ENCODE results near the gene GRIP2.

Gene GRIP2

GRCh38 chr3:14554715-14555114, 14.6 kb upstream of the GRIP2 start:
- Histone ChIP-seq H3K79me1 (replicated peaks; ENCODE audit: low read length, poor library complexity, severe bottlenecking) (no peaks in the 10 kb centered on the region), H3K4me3 (ENCODE audit: insufficient read depth in 1 of 2, low read depth in 1 of 2, low read length in 2 of 2) (no peak overlapping the region), H2BK5ac (ENCODE audit: low read depth, low read length, poor library complexity, severe bottlenecking) (no peak overlapping the region), H2BK12ac (ENCODE audit: low read length in 2 of 2) (no peak overlapping the region), H3K4ac (ENCODE audit: low read depth in 1 of 2, low read length in 2 of 2) (no peak overlapping the region), H3K27me3 (ENCODE audit: control insufficient read depth in 1 of 2, insufficient read depth in 1 of 2, low read length in 2 of 2) (peaks cover 73 to 83% of the 10 kb centered on the region in 2 experiments), H3K4me1 (ENCODE audit: control insufficient read depth, insufficient read depth, low read depth, low read length) (peaks cover 11% of the 10 kb centered on the region), H3K14ac (ENCODE audit: low read length in 2 of 2) (no peak overlapping the region), H2BK15ac (ENCODE audit: low read depth, poor library complexity, severe bottlenecking) (no peak overlapping the region), H2BK120ac (ENCODE audit: low read depth, low read length) (no peak overlapping the region), H3K36me3 (ENCODE audit: control insufficient read depth in 1 of 2, insufficient read depth in 2 of 2, low read depth in 1 of 2, low read length in 2 of 2) (no peaks in the 10 kb centered on the region), H3K4me2 (ENCODE audit: low read length, poor library complexity, severe bottlenecking) (no peak overlapping the region), H3K27ac (ENCODE audit: low read length, poor library complexity, severe bottlenecking) (no peak overlapping the region), H3K9me3 (ENCODE audit: control insufficient read depth, low read length) (no peaks in the 10 kb centered on the region), H4K91ac (ENCODE audit: low read length) (no peak overlapping the region), H4K8ac (ENCODE audit: low read length) (no peak overlapping the region), H3K23ac (ENCODE audit: low read length in 2 of 2) (no peak overlapping the region), H2AFZ (ENCODE audit: low read depth, low read length) (no peak overlapping the region), H2AK5ac (ENCODE audit: low read length, severe bottlenecking) (no peak overlapping the region), H3K18ac (ENCODE audit: low read depth in 1 of 2, low read length in 2 of 2) (no peak overlapping the region), H3K9ac (ENCODE audit: low read length) (no peak overlapping the region)
- DNase-seq, result no peak
- 80% methylated on average over 3 of the region's 3 CpGs for WGBS

- no peak overlapping the region for H2BK15ac ChIP-seq (ENCODE audit: low read depth, poor library complexity, severe bottlenecking)
- no peak for DNase-seq
- no peak overlapping the region for H2AK5ac ChIP-seq (ENCODE audit: low read length, severe bottlenecking)
- H3K18ac ChIP-seq (ENCODE audit: low read depth in 1 of 2, low read length in 2 of 2), result no peak overlapping the region
- H2AFZ ChIP-seq (ENCODE audit: low read depth, low read length), result no peak overlapping the region
- no peaks in the 10 kb centered on the region for H3K36me3 ChIP-seq (ENCODE audit: control insufficient read depth in 1 of 2, insufficient read depth in 2 of 2, low read depth in 1 of 2, low read length in 2 of 2)
- H3K4me1 ChIP-seq (ENCODE audit: control insufficient read depth, insufficient read depth, low read depth, low read length), result peaks cover 11% of the 10 kb centered on the region
- H4K8ac ChIP-seq (ENCODE audit: low read length), result no peak overlapping the region
- no peak overlapping the region for H3K14ac ChIP-seq (ENCODE audit: low read length in 2 of 2)
- no peak overlapping the region for H3K27ac ChIP-seq (ENCODE audit: low read length, poor library complexity, severe bottlenecking)
- H3K9me3 ChIP-seq (ENCODE audit: control insufficient read depth, low read length), result no peaks in the 10 kb centered on the region
- peaks cover 69 to 86% of the 10 kb centered on the region in 2 experiments for H3K27me3 ChIP-seq (ENCODE audit: control insufficient read depth in 1 of 2, insufficient read depth in 1 of 2, low read length in 2 of 2)
- no peaks in the 10 kb centered on the region for H3K79me1 ChIP-seq (replicated peaks; ENCODE audit: low read length, poor library complexity, severe bottlenecking)
- H4K91ac ChIP-seq (ENCODE audit: low read length), result no peak overlapping the region
- H3K4ac ChIP-seq (ENCODE audit: low read depth in 1 of 2, low read length in 2 of 2), result no peak overlapping the region
- no peak overlapping the region for H3K23ac ChIP-seq (ENCODE audit: low read length in 2 of 2)
- H2BK12ac ChIP-seq (ENCODE audit: low read length in 2 of 2), result no peak overlapping the region
- no peak overlapping the region for H3K9ac ChIP-seq (ENCODE audit: low read length)
- H3K4me3 ChIP-seq (ENCODE audit: insufficient read depth in 1 of 2, low read depth in 1 of 2, low read length in 2 of 2), result no peak overlapping the region
- H3K4me2 ChIP-seq (ENCODE audit: low read length, poor library complexity, severe bottlenecking), result no peak overlapping the region
- WGBS, result 89% methylated on average over 5 of the region's 5 CpGs
- no peak overlapping the region for H2BK120ac ChIP-seq (ENCODE audit: low read depth, low read length)
- H2BK5ac ChIP-seq (ENCODE audit: low read depth, low read length, poor library complexity, severe bottlenecking), result no peak overlapping the region
Observed at GRCh38 chr3:14553871-14554270, 13.7 kb upstream of the GRIP2 start.

GRCh38 chr3:14552717-14553116, 12.6 kb upstream of the GRIP2 start:
- no peaks in the 10 kb centered on the region for H3K36me3 ChIP-seq (ENCODE audit: control insufficient read depth in 1 of 2, insufficient read depth in 2 of 2, low read depth in 1 of 2, low read length in 2 of 2)
- H3K4me1 ChIP-seq (ENCODE audit: control insufficient read depth, insufficient read depth, low read depth, low read length), result peaks cover 17% of the 10 kb centered on the region
- H2BK15ac ChIP-seq (ENCODE audit: low read depth, poor library complexity, severe bottlenecking), result no peak overlapping the region
- no peak overlapping the region for H4K8ac ChIP-seq (ENCODE audit: low read length)
- no peak overlapping the region for H4K91ac ChIP-seq (ENCODE audit: low read length)
- WGBS, result 87% methylated on average over 4 of the region's 4 CpGs
- no peaks in the 10 kb centered on the region for H3K79me1 ChIP-seq (replicated peaks; ENCODE audit: low read length, poor library complexity, severe bottlenecking)
- no peak overlapping the region for H3K4me2 ChIP-seq (ENCODE audit: low read length, poor library complexity, severe bottlenecking)
- H3K23ac ChIP-seq (ENCODE audit: low read length in 2 of 2), result no peak overlapping the region
- no peaks in the 10 kb centered on the region for H3K9me3 ChIP-seq (ENCODE audit: control insufficient read depth, low read length)
- DNase-seq, result no peak
- no peak overlapping the region for H2AFZ ChIP-seq (ENCODE audit: low read depth, low read length)
- peaks cover 63 to 92% of the 10 kb centered on the region in 2 experiments for H3K27me3 ChIP-seq (ENCODE audit: control insufficient read depth in 1 of 2, insufficient read depth in 1 of 2, low read length in 2 of 2)
- no peak overlapping the region for H2BK120ac ChIP-seq (ENCODE audit: low read depth, low read length)
- no peak overlapping the region for H2BK12ac ChIP-seq (ENCODE audit: low read length in 2 of 2)
- no peak overlapping the region for H3K4ac ChIP-seq (ENCODE audit: low read depth in 1 of 2, low read length in 2 of 2)
- no peak overlapping the region for H3K4me3 ChIP-seq (ENCODE audit: insufficient read depth in 1 of 2, low read depth in 1 of 2, low read length in 2 of 2)
- H3K27ac ChIP-seq (ENCODE audit: low read length, poor library complexity, severe bottlenecking), result no peak overlapping the region
- no peak overlapping the region for H2BK5ac ChIP-seq (ENCODE audit: low read depth, low read length, poor library complexity, severe bottlenecking)
- no peak overlapping the region for H2AK5ac ChIP-seq (ENCODE audit: low read length, severe bottlenecking)
- H3K18ac ChIP-seq (ENCODE audit: low read depth in 1 of 2, low read length in 2 of 2), result no peak overlapping the region
- H3K9ac ChIP-seq (ENCODE audit: low read length), result no peak overlapping the region
- no peak overlapping the region for H3K14ac ChIP-seq (ENCODE audit: low read length in 2 of 2)

- H3K4me2 ChIP-seq (ENCODE audit: low read length, poor library complexity, severe bottlenecking), result no peak overlapping the region
- H2BK120ac ChIP-seq (ENCODE audit: low read depth, low read length), result no peak overlapping the region
- no peak overlapping the region for H4K8ac ChIP-seq (ENCODE audit: low read length)
- no peak overlapping the region for H3K27ac ChIP-seq (ENCODE audit: low read length, poor library complexity, severe bottlenecking)
- peaks cover 17% of the 10 kb centered on the region for H3K4me1 ChIP-seq (ENCODE audit: control insufficient read depth, insufficient read depth, low read depth, low read length)
- H2BK15ac ChIP-seq (ENCODE audit: low read depth, poor library complexity, severe bottlenecking), result no peak overlapping the region
- no peak overlapping the region for H3K14ac ChIP-seq (ENCODE audit: low read length in 2 of 2)
- 93% methylated on average over 7 of the region's 8 CpGs for WGBS
- H2AK5ac ChIP-seq (ENCODE audit: low read length, severe bottlenecking), result no peak overlapping the region
- no peak for DNase-seq
- H3K79me1 ChIP-seq (replicated peaks; ENCODE audit: low read length, poor library complexity, severe bottlenecking), result no peaks in the 10 kb centered on the region
- H3K9ac ChIP-seq (ENCODE audit: low read length), result no peak overlapping the region
- H3K9me3 ChIP-seq (ENCODE audit: control insufficient read depth, low read length), result no peaks in the 10 kb centered on the region
- H2AFZ ChIP-seq (ENCODE audit: low read depth, low read length), result no peak overlapping the region
- H3K36me3 ChIP-seq (ENCODE audit: control insufficient read depth in 1 of 2, insufficient read depth in 2 of 2, low read depth in 1 of 2, low read length in 2 of 2), result no peaks in the 10 kb centered on the region
- no peak overlapping the region for H2BK12ac ChIP-seq (ENCODE audit: low read length in 2 of 2)
- H4K91ac ChIP-seq (ENCODE audit: low read length), result no peak overlapping the region
- H3K18ac ChIP-seq (ENCODE audit: low read depth in 1 of 2, low read length in 2 of 2), result no peak overlapping the region
- H3K27me3 ChIP-seq (ENCODE audit: control insufficient read depth in 1 of 2, insufficient read depth in 1 of 2, low read length in 2 of 2), result peaks cover 57 to 92% of the 10 kb centered on the region in 2 experiments
- no peak overlapping the region for H2BK5ac ChIP-seq (ENCODE audit: low read depth, low read length, poor library complexity, severe bottlenecking)
- H3K4me3 ChIP-seq (ENCODE audit: insufficient read depth in 1 of 2, low read depth in 1 of 2, low read length in 2 of 2), result no peak overlapping the region
- no peak overlapping the region for H3K23ac ChIP-seq (ENCODE audit: low read length in 2 of 2)
- no peak overlapping the region for H3K4ac ChIP-seq (ENCODE audit: low read depth in 1 of 2, low read length in 2 of 2)
Observed at GRCh38 chr3:14552041-14552648, 12.0 kb upstream of the GRIP2 start.

Measured in mesenchymal stem cell (in vitro differentiated cells and primary cell).